ENCODE results near the gene SUN2.

GRCh38 chr22:38751066-38751421 lies 4.8 kb downstream of the SUN2 start:
- TF ChIP-seq POLR2AphosphoS5 (IDR thresholded peaks at IDR 0.05; ENCODE audit: low read depth, low read length) (no peak), CTCF (IDR thresholded peaks at IDR 0.05) (no peak), REST (IDR thresholded peaks at IDR 0.05; ENCODE audit: insufficient read depth in 1 of 2, low read depth in 2 of 2, low read length in 1 of 2) (no peak), SIN3A (IDR thresholded peaks at IDR 0.05; ENCODE audit: borderline replicate concordance, insufficient read depth, low read depth, low read length) (no peak), TCF7L2 (IDR thresholded peaks at IDR 0.05; ENCODE audit: low read depth, low read length) (no peak)
